ENCODE measurements around the gene GRK1.
"Not testable (repeated sequence)": the region's sequence is repeated elsewhere in the genome, so short reads cannot be mapped to it uniquely, and the experiment has no call there.

The GRK1 gene

GRCh38 chr13:113752211-113752986, 85.4 kb downstream of the GRK1 start:
- POLR2A ChIA-PET = not testable (repeated sequence)

GRCh38 chr13:113753171-113753570, 86.2 kb downstream of the GRK1 start:
- 95% methylated on average over 6 of the region's 11 CpGs for WGBS (ENCODE audit: insufficient coverage)
- no peak for DNase-seq
- Histone ChIP-seq H3K9me3 (ENCODE audit: control extremely low read depth in 1 of 5, control insufficient read depth in 4 of 5, insufficient read depth in 2 of 5, low read depth in 1 of 5, low read length in 4 of 5) (peaks cover 0 to 3% (median 0%) of the 10 kb centered on the region in 5 experiments), H3K4me3 (ENCODE audit: control insufficient read depth in 1 of 7, extremely low read depth in 1 of 7, insufficient read depth in 4 of 7, low read depth in 2 of 7, low read length in 6 of 7) (no peak overlapping the region), H3K27me3 (replicated peaks in 2 of 5; ENCODE audit: control insufficient read depth in 4 of 5, insufficient read depth in 5 of 5, low read length in 4 of 5) (peaks cover 0 to 24% (median 6%) of the 10 kb centered on the region in 5 experiments), H3K27ac (ENCODE audit: insufficient read depth in 1 of 2, low read depth in 1 of 2, low read length in 2 of 2, poor library complexity in 1 of 2, severe bottlenecking in 2 of 2) (no peak overlapping the region), H3K36me3 (ENCODE audit: control insufficient read depth in 4 of 4, insufficient read depth in 4 of 4, low read length in 3 of 4) (no peaks in the 10 kb centered on the region), H3K4me1 (ENCODE audit: control extremely low read depth in 1 of 4, control insufficient read depth in 4 of 4, insufficient read depth in 4 of 4, low read length in 3 of 4) (peaks cover 0 to 4% (median 2%) of the 10 kb centered on the region in 4 experiments)
- CTCF ChIA-PET = interaction anchor here (0.7 to 1.6 kb wide), 2 partner anchors 12 to 84 kb away, joined by 3 to 4 read pairs; no protein-coding TSS in a partner anchor
- POLR2A ChIA-PET = no interaction called here

More at GRCh38 chr13:113752211-113752986, 85.4 kb downstream of the GRK1 start:
- 97% methylated on average over 26 of the region's 78 CpGs for WGBS (ENCODE audit: insufficient coverage)
- not testable (repeated sequence) for H3K9me3 ChIP-seq (ENCODE audit: control extremely low read depth in 1 of 5, control insufficient read depth in 4 of 5, insufficient read depth in 2 of 5, low read depth in 1 of 5, low read length in 4 of 5); H3K4me1 ChIP-seq (ENCODE audit: control extremely low read depth in 1 of 4, control insufficient read depth in 4 of 4, insufficient read depth in 4 of 4, low read length in 3 of 4); H3K36me3 ChIP-seq (ENCODE audit: control insufficient read depth in 4 of 4, insufficient read depth in 4 of 4, low read length in 3 of 4); H3K4me3 ChIP-seq (ENCODE audit: control insufficient read depth in 1 of 7, extremely low read depth in 1 of 7, insufficient read depth in 4 of 7, low read depth in 2 of 7, low read length in 6 of 7); H3K27ac ChIP-seq (ENCODE audit: insufficient read depth in 1 of 2, low read depth in 1 of 2, low read length in 2 of 2, poor library complexity in 1 of 2, severe bottlenecking in 2 of 2); DNase-seq
- peaks cover 0 to 27% (median 6%) of the 10 kb centered on the region in 5 experiments for H3K27me3 ChIP-seq (replicated peaks in 2 of 5; ENCODE audit: control insufficient read depth in 4 of 5, insufficient read depth in 5 of 5, low read length in 4 of 5)
- CTCF ChIA-PET = interaction anchor here (0.7 kb wide), 1 partner anchor 84 kb away, joined by 3 read pairs; no protein-coding TSS in a partner anchor

DNA sequence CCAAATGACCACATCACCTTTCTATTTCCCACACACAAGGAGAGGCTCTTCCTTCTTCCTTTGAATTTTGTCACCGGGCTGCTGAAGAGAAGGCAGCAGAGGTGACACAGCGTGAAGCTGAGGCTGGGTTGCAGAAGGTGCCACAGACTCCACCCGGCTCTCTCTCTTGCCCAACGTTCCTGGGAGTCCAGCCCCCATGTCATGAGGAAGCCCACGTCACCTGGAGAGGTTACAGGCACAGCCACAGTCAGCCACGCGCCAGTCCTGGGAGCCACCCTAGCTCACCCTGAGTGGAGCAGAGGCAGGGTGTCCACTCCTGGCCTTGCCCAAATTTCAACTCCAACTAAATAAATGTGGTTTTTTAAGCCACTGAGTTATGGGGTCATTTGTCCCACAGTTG, 87.2 kb downstream of the GRK1 start:
- WGBS (ENCODE audit: insufficient coverage) = 89% methylated on average over 5 of the region's 7 CpGs
- H3K27me3 ChIP-seq (replicated peaks in 2 of 5; ENCODE audit: control insufficient read depth in 4 of 5, insufficient read depth in 5 of 5, low read length in 4 of 5) = peaks cover 0 to 25% (median 4%) of the 10 kb centered on the region in 5 experiments
- ChIA-PET POLR2A (no interaction called here), CTCF (interaction anchor here (0.7 to 1.6 kb wide), 2 partner anchors 13 to 24 kb away, joined by 3 to 4 read pairs; no protein-coding TSS in a partner anchor)
- H3K4me1 ChIP-seq (ENCODE audit: control extremely low read depth in 1 of 4, control insufficient read depth in 4 of 4, insufficient read depth in 4 of 4, low read length in 3 of 4) = peaks cover 7 to 12% (median 9%) of the 10 kb centered on the region in 4 experiments
- no peaks in the 10 kb centered on the region for H3K36me3 ChIP-seq (ENCODE audit: control insufficient read depth in 4 of 4, insufficient read depth in 4 of 4, low read length in 3 of 4)
- H3K9me3 ChIP-seq (ENCODE audit: control extremely low read depth in 1 of 5, control insufficient read depth in 4 of 5, insufficient read depth in 2 of 5, low read depth in 1 of 5, low read length in 4 of 5) = peaks cover 0 to 3% (median 0%) of the 10 kb centered on the region in 5 experiments
- DNase-seq = no peak
- H3K27ac ChIP-seq (ENCODE audit: insufficient read depth in 1 of 2, low read depth in 1 of 2, low read length in 2 of 2, poor library complexity in 1 of 2, severe bottlenecking in 2 of 2) = no peak overlapping the region
- no peak overlapping the region for H3K4me3 ChIP-seq (ENCODE audit: control insufficient read depth in 1 of 7, extremely low read depth in 1 of 7, insufficient read depth in 4 of 7, low read depth in 2 of 7, low read length in 6 of 7)

- Histone ChIP-seq H3K4me1 (ENCODE audit: control extremely low read depth in 1 of 4, control insufficient read depth in 4 of 4, insufficient read depth in 4 of 4, low read length in 3 of 4) (peaks cover 7 to 16% (median 14%) of the 10 kb centered on the region in 4 experiments), H3K27ac (ENCODE audit: insufficient read depth in 1 of 2, low read depth in 1 of 2, low read length in 2 of 2, poor library complexity in 1 of 2, severe bottlenecking in 2 of 2) (no peak overlapping the region), H3K9me3 (ENCODE audit: control extremely low read depth in 1 of 5, control insufficient read depth in 4 of 5, insufficient read depth in 2 of 5, low read depth in 1 of 5, low read length in 4 of 5) (peaks cover 0 to 3% (median 0%) of the 10 kb centered on the region in 5 experiments), H3K36me3 (ENCODE audit: control insufficient read depth in 4 of 4, insufficient read depth in 4 of 4, low read length in 3 of 4) (no peaks in the 10 kb centered on the region), H3K27me3 (replicated peaks in 2 of 5; ENCODE audit: control insufficient read depth in 4 of 5, insufficient read depth in 5 of 5, low read length in 4 of 5) (peaks cover 0 to 29% (median 9%) of the 10 kb centered on the region in 5 experiments), H3K4me3 (ENCODE audit: control insufficient read depth in 1 of 7, extremely low read depth in 1 of 7, insufficient read depth in 4 of 7, low read depth in 2 of 7, low read length in 6 of 7) (no peak overlapping the region)
- 95% methylated on average over 15 of the region's 15 CpGs for WGBS (ENCODE audit: insufficient coverage)
- POLR2A ChIA-PET = no interaction called here
- CTCF ChIA-PET = interaction anchor here (1.6 kb wide), 1 partner anchor 14 kb away, joined by 4 read pairs; no protein-coding TSS in a partner anchor
- no peak for DNase-seq
Measured at GRCh38 chr13:113754691-113755090, 87.7 kb downstream of the GRK1 start.

DNA sequence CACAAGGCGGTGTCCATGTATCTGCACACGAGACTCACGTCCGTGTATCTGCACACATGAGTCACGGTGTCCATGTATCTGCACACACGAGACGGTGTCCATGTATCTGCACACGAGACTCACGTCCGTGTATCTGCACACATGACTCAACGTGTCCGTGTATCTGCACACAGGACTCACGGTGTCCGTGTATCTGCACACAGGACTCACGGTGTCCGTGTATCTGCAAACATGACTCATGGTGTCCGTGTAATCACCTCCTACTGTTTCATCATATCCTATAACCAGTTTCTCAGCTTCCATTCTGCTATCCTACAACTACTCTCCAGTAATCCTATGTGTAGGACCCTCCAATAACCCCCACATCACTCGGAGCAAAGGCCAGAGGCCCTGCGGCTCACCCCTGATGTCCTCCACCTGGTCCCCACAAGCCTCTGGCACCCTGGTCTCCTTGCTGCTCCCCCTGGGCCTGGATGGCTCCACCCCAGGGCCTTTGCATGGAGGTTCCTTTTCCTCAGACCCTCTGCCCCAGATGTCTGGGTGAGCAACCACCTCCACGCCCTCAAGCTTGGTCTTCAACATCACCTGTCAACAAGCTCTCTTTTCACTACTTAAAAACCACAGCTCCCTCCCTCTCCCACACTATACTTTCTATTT, 89.5 kb downstream of the GRK1 start:
- 96% methylated on average over 19 of the region's 20 CpGs for WGBS (ENCODE audit: insufficient coverage)
- no peak overlapping the region for H3K27ac ChIP-seq (ENCODE audit: insufficient read depth in 1 of 2, low read depth in 1 of 2, low read length in 2 of 2, poor library complexity in 1 of 2, severe bottlenecking in 2 of 2)

DNA sequence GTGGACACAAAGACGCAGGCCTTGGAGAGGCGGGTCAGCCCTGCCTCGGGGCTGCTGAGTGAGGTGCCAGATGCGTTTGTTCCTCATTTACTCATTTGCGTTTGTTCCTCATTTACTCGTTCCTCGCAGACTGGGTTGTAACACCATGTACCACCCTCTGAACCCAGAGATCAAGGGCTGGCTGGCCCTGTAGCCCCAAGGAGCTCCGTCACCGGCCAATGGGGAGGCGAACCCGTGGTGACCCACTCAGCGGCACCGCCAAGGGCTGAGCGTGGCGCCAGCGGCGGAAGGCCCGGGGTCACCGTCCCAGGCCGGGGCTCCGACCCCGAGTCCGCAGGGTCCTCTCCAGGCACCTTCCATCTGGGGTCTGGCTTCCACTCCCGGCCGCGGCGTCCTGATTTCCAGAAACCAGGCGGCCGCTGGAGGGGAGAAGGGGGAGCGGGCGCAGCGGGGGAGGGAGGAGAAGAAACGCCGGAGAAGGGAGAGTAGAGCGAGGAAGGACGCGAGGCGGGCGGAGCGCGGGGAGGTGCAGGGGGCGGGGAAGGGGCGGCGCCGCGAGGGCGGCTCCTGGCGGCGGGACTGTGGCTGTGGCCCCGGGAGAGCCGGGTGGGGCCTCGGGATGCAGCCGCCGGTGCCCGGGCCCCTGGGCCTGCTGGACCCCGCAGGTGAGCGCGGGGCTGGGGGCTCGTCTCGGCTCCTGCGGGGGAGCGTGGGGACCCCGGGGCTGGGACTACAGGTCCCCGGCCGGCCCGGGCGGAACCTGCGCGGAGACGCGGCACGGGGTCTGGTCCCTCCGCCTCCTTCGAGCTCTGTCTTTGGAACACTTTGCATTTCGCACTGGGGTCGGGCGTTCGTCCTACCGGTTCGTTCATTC, 91.9 kb downstream of the GRK1 start, which contains the start of gene TMEM255B:
Gene TMEM255B, plus strand, starts transcription at position 576 of the 874 bp plus-strand sequence. Its CDS starts 44 bp downstream, at position 620.
- peaks cover 8 to 54% (median 18%) of the 10 kb centered on the region in 5 experiments for H3K27me3 ChIP-seq (replicated peaks in 2 of 5; ENCODE audit: control insufficient read depth in 4 of 5, insufficient read depth in 5 of 5, low read length in 4 of 5)
- ChIA-PET POLR2A (no interaction called here), CTCF (interaction anchor here (0.9 to 1.1 kb wide), 2 partner anchors 13 to 26 kb away, joined by 3 to 4 read pairs; no protein-coding TSS in a partner anchor)
- peaks cover 7 to 18% (median 17%) of the 10 kb centered on the region in 4 experiments for H3K4me1 ChIP-seq (ENCODE audit: control extremely low read depth in 1 of 4, control insufficient read depth in 4 of 4, insufficient read depth in 4 of 4, low read length in 3 of 4)
- H3K27ac ChIP-seq (ENCODE audit: insufficient read depth in 1 of 2, low read depth in 1 of 2, low read length in 2 of 2, poor library complexity in 1 of 2, severe bottlenecking in 2 of 2) = no peak within 1 kb of the TSS
- no peaks in the 10 kb centered on the region for H3K9me3 ChIP-seq (ENCODE audit: control extremely low read depth in 1 of 5, control insufficient read depth in 4 of 5, insufficient read depth in 2 of 5, low read depth in 1 of 5, low read length in 4 of 5)
- peak; percentile 67 to 91 (median 88) for DNase-seq
- WGBS (ENCODE audit: insufficient coverage) = 0% methylated on average over 64 of the region's 80 CpGs
- H3K36me3 ChIP-seq (ENCODE audit: control insufficient read depth in 4 of 4, insufficient read depth in 4 of 4, low read length in 3 of 4) = no peaks in the 10 kb centered on the region
- H3K4me3 ChIP-seq (ENCODE audit: control insufficient read depth in 1 of 7, extremely low read depth in 1 of 7, insufficient read depth in 4 of 7, low read depth in 2 of 7, low read length in 6 of 7) = peak within 1 kb of the TSS; percentile 34 to 78 (median 68)

More for the DNA sequence above, 89.5 kb downstream of the GRK1 start:
- CTCF ChIA-PET = no interaction called here
- DNase-seq = no peak
- H3K27me3 ChIP-seq (replicated peaks in 2 of 5; ENCODE audit: control insufficient read depth in 4 of 5, insufficient read depth in 5 of 5, low read length in 4 of 5) = peaks cover 6 to 47% (median 13%) of the 10 kb centered on the region in 5 experiments
- H3K4me1 ChIP-seq (ENCODE audit: control extremely low read depth in 1 of 4, control insufficient read depth in 4 of 4, insufficient read depth in 4 of 4, low read length in 3 of 4) = peaks cover 7 to 18% (median 17%) of the 10 kb centered on the region in 4 experiments
- no peaks in the 10 kb centered on the region for H3K9me3 ChIP-seq (ENCODE audit: control extremely low read depth in 1 of 5, control insufficient read depth in 4 of 5, insufficient read depth in 2 of 5, low read depth in 1 of 5, low read length in 4 of 5)
- H3K36me3 ChIP-seq (ENCODE audit: control insufficient read depth in 4 of 4, insufficient read depth in 4 of 4, low read length in 3 of 4) = no peaks in the 10 kb centered on the region
- POLR2A ChIA-PET = no interaction called here
- no peak overlapping the region for H3K4me3 ChIP-seq (ENCODE audit: control insufficient read depth in 1 of 7, extremely low read depth in 1 of 7, insufficient read depth in 4 of 7, low read depth in 2 of 7, low read length in 6 of 7)

Measured in common myeloid progenitor, CD34-positive (primary cell).